H1 (cell line): ENCODE results near the gene PRRT4. TPM values are rescaled to one million over a fixed set of nuclear protein-coding genes. Genes with fewer than 3 reads are reported as not detected.
A peak's percentile ranks its signal among the peaks of the same experiment; 100 is the strongest.

ENCODE experiments used
- CTCF ChIA-PET: fragments of 300-600 bp; sonication (Branson Sonifier 250); formaldehyde crosslinking; loops from one replicate; lab custom pipeline; 2021; ENCODE audit not compliant: partially characterized antibody; lab: Charles Lee
- POLR2A ChIA-PET: fragments of 300-600 bp; sonication (Branson Sonifier 250); formaldehyde crosslinking; loops from one replicate; lab custom pipeline; 2021; ENCODE audit warnings: inconsistent platforms; ENCODE audit not compliant: partially characterized antibody; lab: Charles Lee
- DNase-seq, 2 experiments: peaks; one replicate each; pipeline versions ENCODE4 v3.0.0 to v3.0.0-alpha.2; 2010 to 2022; ENCODE audit warnings: low spot score in 2 of 2, low read depth in 1 of 2, mixed read lengths in 1 of 2
- FAIRE-seq: peaks from 2 replicates; lab custom pipeline; 2011; peaks lifted over from hg19 to GRCh38; lab: Jason Lieb, UNC
- H2AFZ ChIP-seq: 2 replicates; pipeline ENCODE4 v1.8.1; 2012; ENCODE audit warnings: low read length, inconsistent platforms
- H2AK5ac ChIP-seq: 2 replicates; pipeline ENCODE4 v1.6.1; 2013; ENCODE audit warnings: low read depth, low read length
- H2BK120ac ChIP-seq: replicated peaks from 2 replicates; pipeline ENCODE3; 2013; ENCODE audit warnings: low read depth, low read length, inconsistent platforms
- H2BK12ac ChIP-seq: 2 replicates; pipeline ENCODE4 v1.6.1; 2013; ENCODE audit warnings: low read depth, low read length
- H2BK15ac ChIP-seq: 2 replicates; pipeline ENCODE4 v1.6.1; 2013; ENCODE audit warnings: low read length
- H2BK20ac ChIP-seq: 2 replicates; pipeline ENCODE4 v1.6.1; 2013; ENCODE audit warnings: low read length
- H2BK5ac ChIP-seq: 2 replicates; pipeline ENCODE4 v1.6.1; 2013; ENCODE audit warnings: low read depth, low read length
- H3K14ac ChIP-seq: 2 replicates; pipeline ENCODE4 v1.6.1; 2013; ENCODE audit warnings: inconsistent platforms; ENCODE audit not compliant: insufficient read length
- H3K18ac ChIP-seq: 2 replicates; pipeline ENCODE4 v1.6.1; 2013; ENCODE audit warnings: low read length; ENCODE audit errors: extremely low read depth
- H3K23ac ChIP-seq: 2 replicates; pipeline ENCODE4 v1.6.1; 2013; ENCODE audit warnings: inconsistent platforms; ENCODE audit not compliant: insufficient read length
- H3K23me2 ChIP-seq: 2 replicates; pipeline ENCODE4 v1.6.1; 2013; ENCODE audit warnings: low read depth, low read length
- H3K27ac ChIP-seq: 2 replicates; pipeline ENCODE4 v1.6.1; 2011; ENCODE audit warnings: low read depth, low read length, inconsistent platforms
- H3K27me3 ChIP-seq, 4 experiments: replicated peaks in 1 of 4; 1 replicate in 1 of 4; 2 replicates in 3 of 4; pipeline versions ENCODE4 v1.6.1 to v1.8.1; 2011 to 2013; ENCODE audit warnings: low read length in 3 of 4, mild to moderate bottlenecking in 3 of 4, inconsistent platforms in 2 of 4, mixed read lengths in 2 of 4, moderate library complexity in 1 of 4; ENCODE audit not compliant: control insufficient read depth in 3 of 4, insufficient read depth in 3 of 4; ENCODE audit errors: extremely low read depth in 1 of 4
- H3K36me3 ChIP-seq, 4 experiments: 2 replicates each; pipeline versions ENCODE4 v1.6.1 to v1.8.1; 2011 to 2013; ENCODE audit warnings: mild to moderate bottlenecking in 4 of 4, low read length in 3 of 4, moderate library complexity in 2 of 4, control low read depth in 1 of 4, inconsistent platforms in 1 of 4; ENCODE audit not compliant: insufficient read depth in 4 of 4, control insufficient read depth in 2 of 4
- H3K4ac ChIP-seq: replicated peaks from 2 replicates; pipeline ENCODE3; 2013; ENCODE audit warnings: low read length, low read depth, mixed read lengths, inconsistent platforms; ENCODE audit not compliant: insufficient read length
- H3K4me1 ChIP-seq, 4 experiments: replicated peaks in 1 of 4; 1 replicate in 1 of 4; 2 replicates in 3 of 4; pipeline versions ENCODE4 v1.6.1 to v1.8.1; 2011 to 2013; ENCODE audit warnings: low read length in 3 of 4, inconsistent platforms in 2 of 4, mixed read lengths in 1 of 4; ENCODE audit not compliant: insufficient read depth in 4 of 4, control insufficient read depth in 3 of 4
- H3K4me2 ChIP-seq, 2 experiments: 2 replicates each; pipeline versions ENCODE4 v1.6.1 to v1.8.1; 2011 to 2013; ENCODE audit warnings: low read depth in 2 of 2, low read length in 2 of 2, control low read depth in 1 of 2, inconsistent platforms in 1 of 2, mild to moderate bottlenecking in 1 of 2; ENCODE audit not compliant: insufficient read depth in 1 of 2
- H3K4me3 ChIP-seq, 4 experiments: fragments of 200-600, 300-600 bp in 1 of 4; sonication (generic), shearing (Covaris generic), sonication (Bioruptor Twin) in 1 of 4; 2 replicates each; pipeline versions ENCODE4 v1.5.1 to v1.8.1; 2011 to 2016; ENCODE audit warnings: low read length in 4 of 4, low read depth in 3 of 4, control low read depth in 2 of 4, inconsistent platforms in 2 of 4, mild to moderate bottlenecking in 2 of 4, mixed read lengths in 1 of 4, moderate library complexity in 1 of 4; ENCODE audit not compliant: insufficient read depth in 2 of 4; ENCODE audit errors: extremely low read depth in 1 of 4
- H3K56ac ChIP-seq: replicated peaks from 2 replicates; pipeline ENCODE3; 2013; ENCODE audit warnings: low read depth, mild to moderate bottlenecking, mixed read lengths, low read length, inconsistent platforms; ENCODE audit not compliant: insufficient read length
- H3K79me1 ChIP-seq: 2 replicates; pipeline ENCODE4 v1.6.1; 2013; ENCODE audit warnings: low read depth, low read length, control low read depth
- H3K79me2 ChIP-seq, 2 experiments: 2 replicates each; pipeline versions ENCODE4 v1.6.1 to v1.8.1; 2012 to 2013; ENCODE audit warnings: low read length in 2 of 2, mild to moderate bottlenecking in 2 of 2, inconsistent platforms in 1 of 2; ENCODE audit not compliant: insufficient read depth in 2 of 2, control insufficient read depth in 1 of 2
- H3K9ac ChIP-seq, 4 experiments: replicated peaks in 1 of 4; 1 replicate in 1 of 4; 2 replicates in 3 of 4; pipeline versions ENCODE4 v1.6.1 to v1.8.1; 2011 to 2013; ENCODE audit warnings: low read depth in 3 of 4, low read length in 3 of 4, control low read depth in 2 of 4, mild to moderate bottlenecking in 2 of 4, moderate library complexity in 2 of 4, inconsistent platforms in 1 of 4; ENCODE audit errors: extremely low read depth in 1 of 4
- H3K9me3 ChIP-seq, 2 experiments: 2 replicates each; pipeline versions ENCODE4 v1.6.1 to v1.8.1; 2012 to 2013; ENCODE audit warnings: mild to moderate bottlenecking in 2 of 2, moderate library complexity in 2 of 2, control low read depth in 1 of 2, inconsistent platforms in 1 of 2, low read depth in 1 of 2, low read length in 1 of 2, mixed read lengths in 1 of 2; ENCODE audit not compliant: insufficient read depth in 2 of 2
- H4K20me1 ChIP-seq, 2 experiments: replicated peaks in 1 of 2; 2 replicates each; pipeline versions ENCODE3 to v1.8.1; 2011 to 2013; ENCODE audit warnings: inconsistent platforms in 2 of 2, low read length in 2 of 2, mild to moderate bottlenecking in 1 of 2; ENCODE audit not compliant: insufficient read depth in 2 of 2, control insufficient read depth in 1 of 2
- H4K5ac ChIP-seq: 2 replicates; pipeline ENCODE4 v1.6.1; 2013; ENCODE audit warnings: low read length, low read depth, mixed read lengths, inconsistent platforms; ENCODE audit not compliant: insufficient read length
- H4K8ac ChIP-seq: 2 replicates; pipeline ENCODE4 v1.8.0; 2013; ENCODE audit warnings: mild to moderate bottlenecking, moderate library complexity, low read length, inconsistent platforms; ENCODE audit not compliant: insufficient read depth; ENCODE audit errors: extremely low read depth
- H4K91ac ChIP-seq: replicated peaks from 2 replicates; pipeline ENCODE3; 2013; ENCODE audit warnings: low read length, mixed read lengths, inconsistent platforms; ENCODE audit not compliant: insufficient read length
- BCL11A ChIP-seq, 2 experiments: IDR thresholded peaks; one replicate each; pipeline ENCODE4 v1.6.1; 2011; ENCODE audit warnings: low read depth in 2 of 2, low read length in 2 of 2, mild to moderate bottlenecking in 2 of 2
- CEBPB ChIP-seq: IDR thresholded peaks from 2 replicates; pipeline ENCODE4 v1.6.1; 2012; ENCODE audit warnings: low read depth, low read length
- GTF2F1 ChIP-seq: IDR thresholded peaks from 2 replicates; pipeline ENCODE4 v1.6.1; 2012; ENCODE audit warnings: low read depth, low read length, improper control_type of control experiment, borderline replicate concordance
- MAX ChIP-seq: IDR thresholded peaks from 2 replicates; pipeline ENCODE4 v1.6.1; 2012; ENCODE audit warnings: inconsistent platforms
- PHF8 ChIP-seq: fragments of 200-600 bp; sonication (generic); conservative IDR thresholded peaks from 2 replicates; pipeline ENCODE4 v1.7.1; 2012; ENCODE audit warnings: low read depth, mild to moderate bottlenecking, inconsistent platforms, low read length, moderate library complexity
- POU5F1 ChIP-seq: IDR thresholded peaks from 2 replicates; pipeline ENCODE4 v1.6.1; 2011; ENCODE audit warnings: low read depth, mild to moderate bottlenecking, low read length, moderate library complexity
- SAP30 ChIP-seq: fragments of 300-600 bp; sonication (generic); IDR thresholded peaks from 2 replicates; pipeline ENCODE4 v1.7.1; 2012; ENCODE audit warnings: low read length, moderate library complexity, mild to moderate bottlenecking, inconsistent platforms; ENCODE audit not compliant: insufficient read depth, insufficient replicate concordance
- SIN3A ChIP-seq, 2 experiments: IDR thresholded peaks in 1 of 2; conservative IDR thresholded peaks in 1 of 2; 2 replicates each; pipeline ENCODE4 v1.6.1; 2011 to 2012; ENCODE audit warnings: low read length in 2 of 2, improper control_type of control experiment in 1 of 2, low read depth in 1 of 2, mild to moderate bottlenecking in 1 of 2
- SIX5 ChIP-seq: IDR thresholded peaks from 2 replicates; pipeline ENCODE4 v1.6.1; 2011; ENCODE audit warnings: mild to moderate bottlenecking, low read depth, low read length
- SP2 ChIP-seq: IDR thresholded peaks from 2 replicates; pipeline ENCODE4 v1.6.1; 2012; ENCODE audit warnings: mild to moderate bottlenecking, low read length, inconsistent platforms
- TAF7 ChIP-seq: optimal IDR thresholded peaks from 2 replicates; pipeline ENCODE3; 2011; ENCODE audit warnings: low read depth, mild to moderate bottlenecking, inconsistent platforms, low read length, moderate library complexity, borderline replicate concordance
- WGBS, 2 experiments: shearing (Covaris generic) in 1 of 2; methylation state at CpG; one replicate each; pipeline versions ENCODE4 v1.1.6 to v1.1.7; 2013 to 2015; ENCODE audit warnings: low lambda C conversion rate in 2 of 2, mixed read lengths in 2 of 2, inconsistent platforms in 1 of 2, low coverage in 1 of 2, missing lambda C conversion rate in 1 of 2; ENCODE audit not compliant: insufficient replicate concordance in 2 of 2, insufficient coverage in 1 of 2, insufficient read length in 1 of 2; ENCODE audit errors: extremely low coverage in 1 of 2, missing lambda C conversion rate in 1 of 2; 5-methylcytosine and 5-hydroxymethylcytosine counted together
- polyA plus RNA-seq, 7 experiments: library from polyadenylated mRNA; depleted of rRNA in 3 of 7; stranded (reverse) in 5 of 7; unstranded in 2 of 7; fragments of >200 nt in 5 of 7; fragments of 200-250 nt in 2 of 7; gene quantifications; 1 replicate in 5 of 7; 2 replicates in 1 of 7; 4 replicates in 1 of 7; pipeline versions ENCODE4 v1.2.1 to v1.2.3, GENCODE V29; 2011 to 2013; ENCODE audit warnings: missing spikeins in 2 of 7, mixed read lengths in 2 of 7
- total RNA-seq: library from RNA; stranded (reverse); fragmentation: NEBNext Ultra II Directional; extraction: Animal tissue kit (Norgen Biotek cat#: 25700); gene quantifications from 2 replicates; pipeline ENCODE4 v1.2.1, GENCODE V29; 2021

Gene PRRT4
- total and polyA plus RNA-seq, 2 of the 8 experiments (the other 6 are each of a cell fraction or from before 2014, with no cell fraction given), result 0.34 to 1.0 TPM

- H3K9ac ChIP-seq, result peak overlapping the region in 2 of 4 experiments; percentile 8 to 66; a peak in 2 of 7 replicates
- H3K27ac ChIP-seq, result no peak overlapping the region
- peak in 1 of 2 experiments; percentile 63 for DNase-seq
- TF ChIP-seq SP2, result no peak
- TF ChIP-seq SIX5, result no peak
- TF ChIP-seq TAF7, result no peak
- TF ChIP-seq MAX, result no peak
- no peak for TF ChIP-seq BCL11A (IDR thresholded peaks at IDR 0.05; ENCODE audit: low read depth in 2 of 2, low read length in 2 of 2)
- TF ChIP-seq SIN3A (conservative IDR thresholded peaks at IDR 0.05 in 1 of 2, IDR thresholded peaks at IDR 0.05 in 1 of 2; ENCODE audit: low read depth in 1 of 2, low read length in 2 of 2), result no peak
- no peak for TF ChIP-seq SAP30
- no peak for TF ChIP-seq POU5F1
- no peak for TF ChIP-seq GTF2F1
- TF ChIP-seq CEBPB, result no peak
- no peak for TF ChIP-seq PHF8
Measured at GRCh38 chr7:128408709-128409595, 47.5 kb upstream of the PRRT4 start.

More at GRCh38 chr7:128408709-128409595, 47.5 kb upstream of the PRRT4 start:
- peak overlapping the region; percentile 94 to 95 for H3K4me2 ChIP-seq
- no peak overlapping the region for H3K56ac ChIP-seq
- no peak overlapping the region for H4K91ac ChIP-seq
- H3K79me2 ChIP-seq, result no peaks in the 10 kb centered on the region
- H3K4me1 ChIP-seq, result peaks cover 0 to 37% (median 27%) of the 10 kb centered on the region in 4 experiments; a peak in 6 of 7 replicates
- no peak overlapping the region; the same call in 1 of the 2 replicates for H2BK12ac ChIP-seq
- H3K36me3 ChIP-seq, result no peaks in the 10 kb centered on the region
- H3K4me3 ChIP-seq, result peak overlapping the region; percentile 52 to 68 (median 54)
- H2BK120ac ChIP-seq, result no peak overlapping the region
- peaks cover 14% of the 10 kb centered on the region; the same call in 1 of the 2 replicates for H3K23me2 ChIP-seq
- ChIA-PET POLR2A (interaction anchor here (0.7 to 2.3 kb wide), 5 partner anchors 14 to 65 kb away, joined by 3 to 8 read pairs (median 5); partner anchors contain the start of gene RBM28), CTCF (interaction anchor here (0.8 to 24.8 kb wide), 16 partner anchors 9 to 65 kb away, joined by 3 to 348 read pairs (median 8); partner anchors contain the start of gene HILPDA)
- H2BK5ac ChIP-seq, result no peak overlapping the region
- 12% methylated on average over 24 of the region's 25 CpGs; no CpG with 5 or more reads in 1 of the 2 experiments for WGBS, 2 experiments
- peaks cover 33 to 79% (median 56%) of the 10 kb centered on the region in 4 experiments for H3K27me3 ChIP-seq
- no peak overlapping the region for H4K8ac ChIP-seq
- H3K18ac ChIP-seq, result no peak overlapping the region; the same call in 1 of the 2 replicates
- H2AFZ ChIP-seq, result peak overlapping the region; percentile 43
- no peaks in the 10 kb centered on the region for H3K9me3 ChIP-seq
- H2AK5ac ChIP-seq, result no peak overlapping the region
- no peak for FAIRE-seq
- no peak overlapping the region for H4K5ac ChIP-seq
- no peak overlapping the region for H3K4ac ChIP-seq
- H3K23ac ChIP-seq, result no peak overlapping the region
- H2BK20ac ChIP-seq, result no peak overlapping the region
- no peak overlapping the region for H3K14ac ChIP-seq
- no peaks in the 10 kb centered on the region for H3K79me1 ChIP-seq
- peaks cover 6 to 20% of the 10 kb centered on the region in 2 experiments for H4K20me1 ChIP-seq
- no peak overlapping the region for H2BK15ac ChIP-seq
